ENCODE data around the gene PTH2. TPM values are rescaled to one million over a fixed set of nuclear protein-coding genes. Genes with fewer than 3 reads are reported as not detected.

The PTH2 gene
- total RNA-seq (not detected), polyA plus RNA-seq (ENCODE audit: insufficient read length in 6 of 6) (not detected)
- long read RNA-seq, donor 1: 0 reads
- long read RNA-seq, donor 2: 0 reads
- long read RNA-seq, donor 3: 0 reads
- long read RNA-seq, donor 4: 0 reads
- long read RNA-seq, donor 5: 0 reads
- long read RNA-seq, donor 6: 0 reads
- long read RNA-seq, donor 7: 0 reads
- long read RNA-seq, donor 8: 0 reads
- long read RNA-seq, donor 9: 0 reads
- long read RNA-seq, donor 10: 0 reads
- long read RNA-seq, donor 11: 0 reads
- long read RNA-seq, donor 12: 0 reads

- peaks cover 7 to 34% of the 10 kb centered on the region in 2 donors for H3K4me1 ChIP-seq
- DNase-seq: no peak
- no peak within 1 kb of the TSS for H3K27ac ChIP-seq
- ATAC-seq: no peak
- no peak for TF ChIP-seq CTCF (IDR thresholded peaks at IDR 0.05)
- H3K9me3 ChIP-seq: no peaks in the 10 kb centered on the region
- peaks cover 83 to 99% of the 10 kb centered on the region in 2 donors for H3K27me3 ChIP-seq
- H3K4me3 ChIP-seq: no peak within 1 kb of the TSS
- intact Hi-C loops (cut with DNase I): no loop called here
- H3K36me3 ChIP-seq: no peaks in the 10 kb centered on the region
Measured at GRCh38 chr19:49423071-49423984, at the start of gene PTH2. Gene PTH2, minus strand, starts transcription at chr19:49423441. Its CDS starts 102 bp downstream, at chr19:49423339.

- intact Hi-C loops (cut with DNase I): no loop called here
Measured at GRCh38 chr19:49472936-49473335, 49.7 kb upstream of the PTH2 start.

GRCh38 chr19:49470615-49470978 lies 47.4 kb upstream of the PTH2 start:
- no peaks in the 10 kb centered on the region for H3K9me3 ChIP-seq
- TF ChIP-seq CTCF (IDR thresholded peaks at IDR 0.05): no peak
- DNase-seq: no peak
- H3K36me3 ChIP-seq: peaks cover 0 to 43% of the 10 kb centered on the region in 2 donors
- no peaks in the 10 kb centered on the region for H3K27me3 ChIP-seq
- H3K4me3 ChIP-seq: no peak overlapping the region
- ATAC-seq: no peak
- intact Hi-C loops (cut with DNase I): no loop called here
- peak overlapping the region in 1 of 2 donors; percentile 61 for H3K27ac ChIP-seq
- H3K4me1 ChIP-seq: peaks cover 0 to 30% of the 10 kb centered on the region in 2 donors

More at GRCh38 chr19:49472936-49473335, 49.7 kb upstream of the PTH2 start:
- DNase-seq: no peak
- no peaks in the 10 kb centered on the region for H3K27me3 ChIP-seq
- H3K36me3 ChIP-seq: peaks cover 0 to 23% of the 10 kb centered on the region in 2 donors
- no peak for ATAC-seq
- no peak for TF ChIP-seq CTCF (IDR thresholded peaks at IDR 0.05)
- no peak overlapping the region for H3K4me3 ChIP-seq
- no peaks in the 10 kb centered on the region for H3K9me3 ChIP-seq
- peaks cover 0 to 30% of the 10 kb centered on the region in 2 donors for H3K4me1 ChIP-seq
- peak overlapping the region in 1 of 2 donors; percentile 13 for H3K27ac ChIP-seq

GRCh38 chr19:49469828-49470614 lies 46.8 kb upstream of the PTH2 start:
- H3K36me3 ChIP-seq: peaks cover 0 to 49% of the 10 kb centered on the region in 2 donors
- no peak overlapping the region for H3K4me3 ChIP-seq
- peaks cover 0 to 30% of the 10 kb centered on the region in 2 donors for H3K4me1 ChIP-seq
- DNase-seq (no peak), ATAC-seq (peak; percentile 10)
- peak in 1 of 2 donors; percentile 15 for TF ChIP-seq CTCF (IDR thresholded peaks at IDR 0.05)
- no peaks in the 10 kb centered on the region for H3K9me3 ChIP-seq
- no peaks in the 10 kb centered on the region for H3K27me3 ChIP-seq
- H3K27ac ChIP-seq: peak overlapping the region in 1 of 2 donors; percentile 61
- intact Hi-C loops (cut with DNase I): no loop called here

All from left lung (tissue), 14 donors.